Smooth muscle cell (in vitro differentiated cells): ENCODE data around the gene PARVG. TPM values are rescaled to one million over a fixed set of nuclear protein-coding genes. Genes with fewer than 3 reads are reported as not detected.

Source experiments
- DNase-seq: peaks from one replicate; lab custom pipeline; 2025; ENCODE audit not compliant: unreplicated experiment; lab: John Stamatoyannopoulos, UW
- H2AFZ ChIP-seq: fragments of 200-600 bp; sonication (generic); 2 replicates; pipeline ENCODE4 v1.6.0; 2016; ENCODE audit warnings: antibody characterized with exemption, low read depth, mild to moderate bottlenecking
- H3F3A ChIP-seq: fragments of 200-600 bp; sonication (generic); 2 replicates; pipeline ENCODE4 v1.6.0; 2017; ENCODE audit warnings: antibody characterized with exemption, low read depth
- H3K27ac ChIP-seq: fragments of 200-600 bp; sonication (generic); 2 replicates; pipeline ENCODE4 v1.5.1; 2016; ENCODE audit warnings: low read depth, mild to moderate bottlenecking
- H3K27me3 ChIP-seq: fragments of 200-600 bp; sonication (generic); 2 replicates; pipeline ENCODE4 v1.6.1; 2016; ENCODE audit warnings: low read depth, mild to moderate bottlenecking
- H3K36me3 ChIP-seq: fragments of 200-600 bp; sonication (generic); 2 replicates; pipeline ENCODE4 v1.5.1; 2016; ENCODE audit warnings: low read depth
- H3K4me1 ChIP-seq: fragments of 200-600 bp; sonication (generic); 2 replicates; pipeline ENCODE4 v1.5.1; 2016; ENCODE audit warnings: low read depth
- H3K4me2 ChIP-seq: fragments of 200-600 bp; sonication (generic); 2 replicates; pipeline ENCODE4 v1.6.0; 2016; ENCODE audit warnings: mild to moderate bottlenecking
- H3K4me3 ChIP-seq: fragments of 200-600 bp; sonication (generic); 2 replicates; pipeline ENCODE4 v1.5.1; 2016; ENCODE audit warnings: mild to moderate bottlenecking
- H3K79me2 ChIP-seq: fragments of 200-600 bp; sonication (generic); 2 replicates; pipeline ENCODE4 v1.6.0; 2016; ENCODE audit warnings: low read depth, mild to moderate bottlenecking
- H3K9ac ChIP-seq: fragments of 200-600 bp; sonication (generic); 2 replicates; pipeline ENCODE4 v1.6.0; 2016; ENCODE audit warnings: low read depth
- H3K9me3 ChIP-seq: fragments of 200-600 bp; sonication (generic); replicated peaks from 2 replicates; pipeline ENCODE4 v1.5.1; 2016; ENCODE audit warnings: low read depth
- H4K20me1 ChIP-seq: fragments of 200-600 bp; sonication (generic); 2 replicates; pipeline ENCODE4 v1.6.0; 2016; ENCODE audit warnings: low read depth
- CTCF ChIP-seq: fragments of 200-600 bp; sonication (generic); IDR thresholded peaks from 2 replicates; pipeline ENCODE4 v1.5.1; 2017; ENCODE audit warnings: borderline replicate concordance, mild to moderate bottlenecking, antibody characterized with exemption; ENCODE audit not compliant: insufficient read depth, poor library complexity, severe bottlenecking
- WGBS: methylation state at CpG from one replicate; pipeline ENCODE4 v1.1.7; 2016; ENCODE audit warnings: low lambda C conversion rate; 5-methylcytosine and 5-hydroxymethylcytosine counted together
- polyA plus RNA-seq: library from polyadenylated mRNA; unstranded; fragments of >200 nt; fragmentation: Nextera tagmentation; extraction: Ambion mirVana; gene quantifications from 2 replicates; pipeline ENCODE4 v1.2.1, GENCODE V29; 2016
- total RNA-seq: library from RNA; depleted of rRNA; stranded (reverse); fragments of >200 nt; gene quantifications from 2 replicates; pipeline ENCODE4 v1.2.3, GENCODE V29; 2014

Gene PARVG
- total and polyA plus RNA-seq, 2 experiments from 2014 or later, result 0.90 TPM; not detected in 1

DNA sequence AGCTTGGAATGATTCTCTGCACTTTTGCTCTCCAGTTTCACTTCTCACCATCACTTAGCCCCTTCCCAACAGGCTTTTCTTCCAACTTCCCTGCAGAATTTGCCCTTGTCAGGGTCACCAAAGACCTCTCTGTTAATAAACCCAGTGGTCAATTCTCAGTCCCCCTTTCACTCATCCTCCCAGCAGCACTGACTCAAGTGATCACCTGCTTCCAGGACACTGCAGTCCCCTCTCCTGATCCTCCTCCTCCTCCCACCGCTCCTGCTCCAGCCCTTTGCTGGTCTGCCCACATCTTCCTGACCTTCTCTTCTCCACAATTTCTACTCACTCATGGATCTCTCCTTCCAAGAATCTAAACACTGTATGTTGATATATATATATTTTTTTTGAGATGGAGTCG lies 74.1 kb downstream of the PARVG start:
- H3K4me1 ChIP-seq, result no peaks in the 10 kb centered on the region
- H3F3A ChIP-seq, result no peaks in the 10 kb centered on the region
- TF ChIP-seq CTCF, result no peak
- no peak overlapping the region for H3K27ac ChIP-seq
- H4K20me1 ChIP-seq, result no peaks in the 10 kb centered on the region
- no peak for DNase-seq
- no peak overlapping the region for H2AFZ ChIP-seq
- no peak overlapping the region for H3K4me2 ChIP-seq
- no peaks in the 10 kb centered on the region for H3K9me3 ChIP-seq
- H3K27me3 ChIP-seq, result no peaks in the 10 kb centered on the region
- H3K36me3 ChIP-seq, result no peaks in the 10 kb centered on the region
- WGBS, result 91% methylated on average over 2 of the region's 2 CpGs
- H3K4me3 ChIP-seq, result no peak overlapping the region
- no peak overlapping the region for H3K9ac ChIP-seq
- H3K79me2 ChIP-seq, result no peaks in the 10 kb centered on the region

GRCh38 chr22:44256085-44256484 lies 75.4 kb downstream of the PARVG start:
- Histone ChIP-seq H3K4me3 (no peak overlapping the region), H3K9me3 (no peaks in the 10 kb centered on the region), H2AFZ (no peak overlapping the region), H3K4me1 (no peaks in the 10 kb centered on the region), H3K9ac (no peak overlapping the region), H3K27me3 (no peaks in the 10 kb centered on the region), H3K4me2 (no peak overlapping the region), H4K20me1 (no peaks in the 10 kb centered on the region), H3K36me3 (no peaks in the 10 kb centered on the region), H3K79me2 (no peaks in the 10 kb centered on the region), H3F3A (no peaks in the 10 kb centered on the region), H3K27ac (no peak overlapping the region)
- no peak for DNase-seq
- TF ChIP-seq CTCF, result no peak
- WGBS, result 91% methylated on average over 6 of the region's 6 CpGs

GRCh38 chr22:44256556-44257485 lies 76.1 kb downstream of the PARVG start:
- Histone ChIP-seq H4K20me1 (no peaks in the 10 kb centered on the region), H3K79me2 (no peaks in the 10 kb centered on the region), H3K36me3 (no peaks in the 10 kb centered on the region), H3K9ac (no peak overlapping the region), H3K4me3 (no peak overlapping the region), H3F3A (no peaks in the 10 kb centered on the region), H3K4me2 (no peak overlapping the region), H2AFZ (no peak overlapping the region), H3K4me1 (no peaks in the 10 kb centered on the region), H3K27ac (no peak overlapping the region), H3K27me3 (no peaks in the 10 kb centered on the region), H3K9me3 (no peaks in the 10 kb centered on the region)
- DNase-seq, result no peak
- TF ChIP-seq CTCF, result no peak
- WGBS, result 78% methylated on average over 13 of the region's 13 CpGs

Other genes with a start within 250 kb of the PARVG start
- gene SAMM50, start 225.5 kb upstream of the PARVG start, total RNA-seq, result 37.1 and 43.6 TPM in 2 replicates
- 56.1 and 59.9 TPM in 2 replicates for gene SAMM50, start 225.5 kb upstream of the PARVG start, polyA plus RNA-seq
- gene PARVB, start 156.6 kb upstream of the PARVG start, total RNA-seq, result 24.8 and 36.6 TPM in 2 replicates
- gene PARVB, start 156.6 kb upstream of the PARVG start, polyA plus RNA-seq, result 35.1 and 35.6 TPM in 2 replicates
- gene SHISAL1, start 132.0 kb downstream of the PARVG start, total RNA-seq, result 1.9 TPM in 2 replicates
- gene SHISAL1, start 132.0 kb downstream of the PARVG start, polyA plus RNA-seq, result 0.39 and 0.78 TPM in 2 replicates